ENCODE data around the gene DBN1. TPM values are rescaled to one million over a fixed set of nuclear protein-coding genes. Genes with fewer than 3 reads are reported as not detected.

The DBN1 gene
- total and polyA plus RNA-seq, 9 of the 15 experiments (the other 6 are each of a cell fraction or from before 2014, with no cell fraction given): 0.25 to 87.2 (median 27.9) TPM

DNA sequence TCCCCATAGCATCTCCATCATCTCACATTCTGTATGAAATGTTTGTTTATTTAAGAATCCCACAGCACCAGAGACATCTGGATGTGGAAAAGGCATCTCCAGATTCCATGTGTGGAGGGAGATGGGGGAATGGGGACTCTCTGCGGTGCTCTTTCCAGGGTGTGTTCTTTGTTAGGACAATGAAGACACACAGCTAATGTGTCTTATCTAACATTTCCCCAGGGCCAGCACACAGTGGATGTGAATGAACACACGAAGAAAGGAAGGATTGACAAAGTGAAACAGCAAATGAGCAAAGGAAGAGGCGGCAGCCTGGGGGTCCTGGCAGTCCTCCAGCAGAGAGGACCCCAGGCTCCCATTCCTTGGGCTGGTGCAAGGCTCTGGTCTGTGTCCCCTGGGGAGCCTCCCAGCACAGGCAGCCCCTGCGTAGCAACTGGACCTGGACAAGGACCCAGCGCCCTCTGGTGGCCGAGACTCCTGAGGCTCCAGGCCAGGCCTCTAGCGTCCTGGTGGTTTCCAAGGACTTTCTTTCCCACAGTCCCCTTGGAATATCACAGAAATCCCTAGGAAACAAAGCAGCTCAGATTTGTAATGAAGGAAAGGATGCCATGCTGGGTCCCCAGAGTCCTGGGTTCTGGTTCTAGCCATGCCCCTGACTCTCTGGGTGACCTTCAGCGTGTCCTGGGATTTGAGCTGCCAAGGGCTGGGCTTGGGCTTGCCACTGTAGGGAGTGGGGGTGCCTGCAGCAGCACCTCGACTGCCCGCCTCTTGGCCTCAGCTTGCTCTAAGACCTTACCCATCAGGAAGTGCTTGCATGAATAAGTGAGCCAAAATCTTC is 27.5 kb upstream of the DBN1 start (continued):
- TF ChIP-seq, protein P1, sequence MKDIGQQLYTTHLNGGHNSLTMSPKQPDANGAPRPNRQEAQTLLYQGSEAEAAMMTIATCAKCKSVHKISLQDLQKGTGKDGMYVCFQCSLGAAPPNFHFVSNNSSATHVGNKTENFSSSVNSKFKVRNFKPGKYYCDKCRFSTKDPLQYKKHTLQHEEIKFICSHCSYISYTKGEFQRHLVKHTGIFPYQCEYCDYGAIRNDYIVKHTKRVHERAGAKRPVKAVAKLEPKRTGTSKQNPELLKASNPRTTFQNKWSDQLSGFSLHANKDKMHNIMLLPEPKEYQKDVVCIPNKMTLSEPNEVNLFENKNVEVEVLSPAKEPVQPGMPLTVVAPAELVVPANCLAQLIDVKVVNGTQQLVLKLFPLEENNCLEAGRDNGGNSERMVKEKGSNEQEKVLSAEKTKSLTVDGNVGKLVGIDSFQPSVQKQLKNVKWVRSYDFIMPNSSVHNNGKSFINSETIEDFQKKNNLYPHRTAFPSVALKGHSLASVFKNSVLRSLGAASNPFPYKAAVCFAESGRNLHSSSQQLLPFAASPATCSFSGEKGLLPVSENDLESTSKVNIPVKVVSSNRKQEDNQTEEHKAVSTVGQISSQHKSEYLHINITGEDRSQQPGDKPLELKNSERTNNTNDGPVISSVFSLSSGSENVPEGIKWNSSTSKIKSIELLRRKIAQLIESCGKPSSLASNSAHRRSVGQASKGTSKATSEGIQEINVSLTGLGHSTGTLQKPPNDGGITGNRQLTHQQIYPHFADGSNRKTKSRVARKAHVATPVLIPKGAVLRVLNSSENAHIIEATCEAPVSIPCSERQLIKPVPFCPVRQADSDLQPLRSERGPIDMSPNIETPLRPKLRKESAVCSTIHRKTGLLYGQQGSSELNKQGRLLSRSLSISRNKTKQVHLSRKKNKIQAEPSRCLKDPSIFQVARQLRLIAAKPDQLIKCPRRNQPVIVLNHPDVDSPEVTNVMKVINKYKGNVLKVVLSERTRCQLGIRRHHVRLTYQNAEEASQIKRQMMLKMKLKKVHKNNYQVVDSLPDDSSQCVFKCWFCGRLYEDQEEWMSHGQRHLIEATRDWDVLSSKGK (CRISPR knock-in tag; IDR thresholded peaks at IDR 0.05): no peak
- TF ChIP-seq KLF16 (IDR thresholded peaks at IDR 0.05) (peak; percentile 58; the same call in 1 of the 2 replicates), YY1 (IDR thresholded peaks at IDR 0.05; ENCODE audit: borderline replicate concordance in 1 of 3, control insufficient read depth in 1 of 3, extremely low read depth in 1 of 3, insufficient read depth in 3 of 3, insufficient read length in 1 of 3, insufficient replicate concordance in 2 of 3, low read depth in 1 of 3, low read length in 2 of 3) (peak in 1 of 3 experiments; percentile 26), TEAD2 (tag; IDR thresholded peaks at IDR 0.05) (no peak), ZBTB8A (IDR thresholded peaks at IDR 0.05; ENCODE audit: partially characterized antibody) (no peak), FOXA3 (CRISPR knock-in tag; conservative IDR thresholded peaks at IDR 0.05 in 1 of 2, IDR thresholded peaks at IDR 0.05 in 1 of 2) (0 out of 4 replicates have a peak, but pooled peaks of 1 of the 2 experiments have one; percentile 3), RAD21 (CRISPR knock-in tag; conservative IDR thresholded peaks at IDR 0.05 in 1 of 2, IDR thresholded peaks at IDR 0.05 in 1 of 2) (peak; percentile 75 to 94), MED1 (CRISPR knock-in tag; IDR thresholded peaks at IDR 0.05; ENCODE audit: borderline replicate concordance) (no peak), SMARCA4 (IDR thresholded peaks at IDR 0.05) (0 out of 2 replicates have a peak, but pooled peaks have one; percentile 24), MIER1 (IDR thresholded peaks at IDR 0.05; ENCODE audit: low read depth) (no peak), TAF15 (IDR thresholded peaks at IDR 0.05; ENCODE audit: low read depth, low read length) (no peak), FOXJ3 (CRISPR knock-in tag; IDR thresholded peaks at IDR 0.05) (no peak), ZNF143 (CRISPR knock-in tag; IDR thresholded peaks at IDR 0.05) (no peak), HCFC1 (IDR thresholded peaks at IDR 0.05; ENCODE audit: low read depth, low read length) (0 out of 2 replicates have a peak, but pooled peaks have one; percentile 24), TARDBP (IDR thresholded peaks at IDR 0.05) (no peak), IFI16 (CRISPR knock-in tag; IDR thresholded peaks at IDR 0.05) (no peak), RCOR1 (IDR thresholded peaks at IDR 0.05; ENCODE audit: borderline replicate concordance in 1 of 2, low read depth in 2 of 2, low read length in 2 of 2) (peak in 1 of 2 experiments; percentile 10; a peak in 1 of 4 replicates), CREM (IDR thresholded peaks at IDR 0.05; ENCODE audit: low read depth) (peak; percentile 72), ARID2 (IDR thresholded peaks at IDR 0.05) (peak; percentile 70; the same call in 1 of the 2 replicates), POLR2AphosphoS5 (IDR thresholded peaks at IDR 0.05; ENCODE audit: control insufficient read depth, insufficient read depth, low read depth, low read length) (no peak)
- TF ChIP-seq, protein P2, sequence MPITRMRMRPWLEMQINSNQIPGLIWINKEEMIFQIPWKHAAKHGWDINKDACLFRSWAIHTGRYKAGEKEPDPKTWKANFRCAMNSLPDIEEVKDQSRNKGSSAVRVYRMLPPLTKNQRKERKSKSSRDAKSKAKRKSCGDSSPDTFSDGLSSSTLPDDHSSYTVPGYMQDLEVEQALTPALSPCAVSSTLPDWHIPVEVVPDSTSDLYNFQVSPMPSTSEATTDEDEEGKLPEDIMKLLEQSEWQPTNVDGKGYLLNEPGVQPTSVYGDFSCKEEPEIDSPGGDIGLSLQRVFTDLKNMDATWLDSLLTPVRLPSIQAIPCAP (CRISPR knock-in tag; IDR thresholded peaks at IDR 0.05; ENCODE audit: borderline replicate concordance): no peak

Data from K562 (cell line).